Kidney epithelial cell (primary cell): ENCODE measurements around the gene GSDME. TPM values are rescaled to one million over a fixed set of nuclear protein-coding genes. Genes with fewer than 3 reads are reported as not detected.

Experiments
- DNase-seq: peaks from one replicate; pipeline ENCODE4 v3.0.0-alpha.2; 2010; ENCODE audit warnings: low read depth
- H3K27me3 ChIP-seq: 2 replicates; pipeline ENCODE4 v1.6.0; 2011; ENCODE audit warnings: low read length; ENCODE audit not compliant: control insufficient read depth, insufficient read depth
- H3K36me3 ChIP-seq: 2 replicates; pipeline ENCODE4 v1.5.1; 2011; ENCODE audit warnings: low read length; ENCODE audit not compliant: control insufficient read depth, insufficient read depth
- H3K4me3 ChIP-seq: 2 replicates; pipeline ENCODE4 v1.5.1; 2011; ENCODE audit warnings: low read depth, mild to moderate bottlenecking, control low read depth, low read length
- total RNA-seq: library from RNA; depleted of rRNA; stranded (reverse); fragments of >200 nt; gene quantifications from 2 replicates; pipeline ENCODE4 v1.2.3, GENCODE V29; 2015
- TF ChIP-seq, protein P1 (sequence below): IDR thresholded peaks from 2 replicates; pipeline ENCODE4 v1.5.1; 2011; ENCODE audit warnings: mild to moderate bottlenecking, moderate library complexity, low read length, control low read depth, inconsistent platforms; ENCODE audit not compliant: insufficient read depth, poor library complexity, severe bottlenecking

Gene GSDME
- total RNA-seq, 1 donor from 2014 or later: 84.8 TPM

DNA sequence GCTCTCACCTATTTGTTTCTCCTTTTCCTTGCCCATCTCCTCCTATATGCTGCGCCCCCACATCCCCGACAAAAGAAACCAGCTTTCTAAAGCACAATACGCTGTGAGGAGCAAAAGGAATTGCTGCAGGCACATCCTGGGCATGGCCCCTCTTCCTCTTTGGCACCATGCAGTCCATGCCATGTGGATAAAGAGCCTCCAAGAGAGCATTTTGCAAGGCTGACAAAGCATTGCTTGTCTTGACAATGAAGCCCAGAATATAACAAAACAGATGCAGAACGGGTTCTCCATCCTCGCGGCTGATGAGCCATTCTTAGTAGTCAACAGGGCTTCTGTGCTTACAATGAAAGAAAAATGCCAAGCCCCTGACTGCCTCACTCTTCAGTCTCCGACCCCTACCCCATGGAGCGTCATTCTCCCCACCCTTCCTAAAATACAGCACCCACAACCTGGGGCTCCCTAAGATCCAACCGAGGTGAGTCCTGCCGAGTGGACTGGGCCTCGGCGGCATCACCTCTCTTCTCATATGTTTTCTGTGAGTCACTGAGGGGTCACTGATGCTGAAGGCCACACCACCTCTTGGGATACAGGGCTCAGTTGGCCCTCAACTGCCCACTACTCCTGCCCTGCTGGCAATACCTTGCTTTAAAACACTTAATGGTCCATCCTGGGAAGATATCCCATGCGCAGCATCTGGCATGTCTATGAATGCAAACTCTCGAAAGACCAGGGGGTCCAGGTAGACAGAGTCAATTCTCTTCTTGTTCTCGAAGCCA lies 47.5 kb downstream of the GSDME start:
- TF ChIP-seq, protein P1, sequence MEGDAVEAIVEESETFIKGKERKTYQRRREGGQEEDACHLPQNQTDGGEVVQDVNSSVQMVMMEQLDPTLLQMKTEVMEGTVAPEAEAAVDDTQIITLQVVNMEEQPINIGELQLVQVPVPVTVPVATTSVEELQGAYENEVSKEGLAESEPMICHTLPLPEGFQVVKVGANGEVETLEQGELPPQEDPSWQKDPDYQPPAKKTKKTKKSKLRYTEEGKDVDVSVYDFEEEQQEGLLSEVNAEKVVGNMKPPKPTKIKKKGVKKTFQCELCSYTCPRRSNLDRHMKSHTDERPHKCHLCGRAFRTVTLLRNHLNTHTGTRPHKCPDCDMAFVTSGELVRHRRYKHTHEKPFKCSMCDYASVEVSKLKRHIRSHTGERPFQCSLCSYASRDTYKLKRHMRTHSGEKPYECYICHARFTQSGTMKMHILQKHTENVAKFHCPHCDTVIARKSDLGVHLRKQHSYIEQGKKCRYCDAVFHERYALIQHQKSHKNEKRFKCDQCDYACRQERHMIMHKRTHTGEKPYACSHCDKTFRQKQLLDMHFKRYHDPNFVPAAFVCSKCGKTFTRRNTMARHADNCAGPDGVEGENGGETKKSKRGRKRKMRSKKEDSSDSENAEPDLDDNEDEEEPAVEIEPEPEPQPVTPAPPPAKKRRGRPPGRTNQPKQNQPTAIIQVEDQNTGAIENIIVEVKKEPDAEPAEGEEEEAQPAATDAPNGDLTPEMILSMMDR: no peak
- Histone ChIP-seq H3K27me3 (no peaks in the 10 kb centered on the region), H3K4me3 (no peak overlapping the region), H3K36me3 (no peaks in the 10 kb centered on the region)
- DNase-seq: no peak

DNA sequence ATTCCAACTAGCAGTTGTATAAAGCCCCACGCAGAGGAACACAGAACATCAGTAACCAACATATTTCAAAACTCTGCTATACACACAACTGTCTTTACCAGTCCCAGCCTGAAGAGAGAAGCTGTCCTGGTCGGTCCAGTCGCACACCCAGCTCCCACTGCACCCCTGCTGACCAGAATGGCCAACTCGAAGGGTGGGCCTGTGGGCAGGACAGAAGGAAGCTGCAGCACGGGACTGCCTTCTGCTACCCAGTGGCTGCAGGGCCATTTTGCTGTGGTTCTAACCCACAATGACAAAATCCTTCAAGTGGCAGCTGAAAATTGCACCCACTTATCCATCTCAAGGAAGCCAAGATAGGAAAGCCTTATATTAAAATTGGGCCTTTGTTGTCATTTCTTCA lies 48.2 kb downstream of the GSDME start:
- no peak overlapping the region for H3K4me3 ChIP-seq
- DNase-seq: no peak
- H3K27me3 ChIP-seq: no peaks in the 10 kb centered on the region
- TF ChIP-seq, protein P1: no peak
- H3K36me3 ChIP-seq: no peaks in the 10 kb centered on the region

DNA sequence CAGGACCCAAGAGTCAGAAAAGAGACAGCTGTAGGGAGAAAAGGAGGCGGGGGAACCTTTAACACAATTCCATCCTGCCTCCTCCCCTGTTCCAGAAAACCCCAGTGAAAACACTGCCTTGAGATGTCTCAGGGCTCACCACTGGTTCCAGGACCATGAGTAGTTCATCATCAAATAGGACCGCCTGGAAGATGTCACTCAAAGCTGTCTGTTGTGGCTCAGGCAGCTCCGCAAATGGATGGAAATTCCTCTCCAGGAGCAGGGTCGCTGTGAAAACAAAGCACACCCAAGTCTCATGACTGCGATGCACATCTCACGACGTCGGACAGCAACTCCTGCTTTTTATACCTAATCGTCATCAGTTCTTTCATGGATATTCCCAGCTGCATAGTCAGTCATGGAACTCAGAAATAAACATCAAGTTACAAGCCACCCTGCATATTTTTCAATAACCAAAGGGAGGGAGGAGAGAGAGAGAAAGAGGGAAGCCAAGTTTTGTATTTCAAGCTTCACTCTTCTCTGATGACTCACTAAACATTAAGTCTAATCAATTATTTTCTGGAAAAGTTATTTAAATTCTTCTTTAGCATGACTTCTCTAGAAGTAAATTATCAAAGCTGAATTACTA lies 49.2 kb downstream of the GSDME start:
- no peak for DNase-seq
- Histone ChIP-seq H3K4me3 (no peak overlapping the region), H3K27me3 (no peaks in the 10 kb centered on the region), H3K36me3 (no peaks in the 10 kb centered on the region)
- TF ChIP-seq, protein P1: no peak

DNA sequence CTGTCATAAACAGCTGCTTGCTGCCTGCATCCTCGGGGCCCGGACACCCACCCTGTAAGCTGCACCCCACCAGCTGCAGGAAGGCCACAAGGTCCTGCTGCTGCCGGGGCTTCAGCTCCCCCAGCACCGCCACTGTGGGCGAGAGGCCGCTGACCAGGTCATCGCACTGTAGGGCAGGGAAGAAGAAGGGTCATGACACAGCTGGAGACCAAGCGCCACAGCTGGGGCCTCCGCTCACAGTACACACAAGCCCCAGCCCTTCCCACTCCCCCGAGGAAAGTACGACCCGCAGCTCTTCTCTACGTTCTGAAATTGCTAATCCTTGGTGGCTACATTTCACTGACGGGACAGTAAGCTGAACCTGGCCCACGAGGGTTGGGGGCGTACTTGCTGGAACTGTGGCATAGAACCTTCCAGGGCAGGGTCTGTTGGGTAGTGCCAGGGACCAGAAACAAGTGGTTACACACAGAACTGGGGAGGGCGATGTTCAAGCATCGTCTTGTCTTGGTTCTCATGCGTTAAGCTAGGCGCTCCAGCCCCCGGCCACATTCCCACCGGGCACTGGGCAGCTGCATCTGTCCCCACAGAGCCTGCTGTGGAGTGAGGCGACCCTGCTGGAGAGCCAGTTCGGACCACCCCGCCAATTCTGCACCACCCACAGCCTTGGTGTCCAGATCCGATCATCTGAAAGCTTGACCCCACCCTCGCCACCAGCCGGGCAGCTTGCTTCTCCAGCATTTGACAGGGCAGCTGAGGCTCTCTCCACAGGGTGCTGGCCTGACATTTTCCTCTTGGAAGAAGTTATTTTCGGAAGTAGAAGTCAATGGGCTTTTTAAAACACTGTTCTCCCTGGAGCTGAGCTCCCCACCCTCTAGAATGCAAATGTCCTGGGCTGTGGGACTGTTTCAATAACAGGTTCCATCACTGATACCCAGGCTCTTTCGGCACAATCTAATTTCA lies 50.8 kb downstream of the GSDME start:
- TF ChIP-seq, protein P1: no peak
- H3K27me3 ChIP-seq: no peaks in the 10 kb centered on the region
- H3K36me3 ChIP-seq: no peaks in the 10 kb centered on the region
- DNase-seq: no peak
- H3K4me3 ChIP-seq: no peak overlapping the region

DNA sequence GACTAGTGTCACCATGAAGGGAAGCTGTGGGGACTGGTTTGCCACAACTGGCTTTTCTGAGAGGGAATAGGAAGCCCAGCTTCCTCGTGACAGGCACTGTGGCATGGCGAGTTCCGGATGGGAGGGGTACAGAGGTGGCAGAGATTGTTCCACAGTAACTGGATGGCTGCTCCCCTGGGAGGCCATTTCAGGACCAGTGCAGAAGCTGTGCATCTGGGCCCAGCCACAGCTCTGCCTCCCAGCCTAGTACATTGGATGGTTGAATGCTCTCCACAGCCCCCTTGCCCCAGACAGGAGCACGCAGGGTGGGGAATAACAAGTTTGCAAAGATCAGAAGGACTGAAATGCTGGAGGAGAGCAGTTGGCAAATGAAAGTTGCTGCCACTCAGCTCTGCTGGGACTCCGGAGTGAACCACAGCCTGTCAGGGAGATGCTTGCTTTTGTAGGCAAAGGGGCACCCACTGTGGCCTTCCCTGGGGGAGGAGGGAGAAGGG lies 51.8 kb downstream of the GSDME start:
- TF ChIP-seq, protein P1: no peak
- H3K36me3 ChIP-seq: no peaks in the 10 kb centered on the region
- H3K27me3 ChIP-seq: no peaks in the 10 kb centered on the region
- H3K4me3 ChIP-seq: no peak overlapping the region
- DNase-seq: no peak
